ENCODE data around the gene CFAP69.

GRCh38 chr7:90337106-90337505, 92.1 kb downstream of the CFAP69 start:
- TF ChIP-seq CTCF (conservative IDR thresholded peaks at IDR 0.05; ENCODE audit: low read depth in 2 of 2): no peak
- TF ChIP-seq EZH2phosphoT487 (IDR thresholded peaks at IDR 0.05; ENCODE audit: unreplicated experiment): no peak
- no peak for TF ChIP-seq CREB1 (CRISPR knock-in tag; IDR thresholded peaks at IDR 0.05; ENCODE audit: low read depth)
- no peak for TF ChIP-seq EZH2 (IDR thresholded peaks at IDR 0.05; ENCODE audit: low read depth, unreplicated experiment)
- no peak for TF ChIP-seq POLR2AphosphoS5 (IDR thresholded peaks at IDR 0.05; ENCODE audit: low read depth)
- TF ChIP-seq REST (IDR thresholded peaks at IDR 0.05; ENCODE audit: unreplicated experiment): no peak
- TF ChIP-seq JUNB (IDR thresholded peaks at IDR 0.05; ENCODE audit: unreplicated experiment): no peak
- TF ChIP-seq ETS1 (IDR thresholded peaks at IDR 0.05): no peak

Data from GM23338 (cell line).